SK-N-SH treated with all-trans-retinoic acid at 6 μM for 48 hours (cell line): ENCODE data around the gene CBL.

Experiments
- ATAC-seq: fragments of 200-7000 bp; cut with Tn5 transposase; 3 replicates; pipeline ENCODE4 v1.9.1; 2020; ENCODE audit warnings: mild to moderate bottlenecking, moderate library complexity
- ARNTL ChIP-seq: fragments of 450-650 bp; formaldehyde crosslinking; IDR thresholded peaks from 2 replicates; pipeline ENCODE4 v1.5.0; 2020; ENCODE audit warnings: low read depth, mild to moderate bottlenecking, moderate library complexity, borderline replicate concordance
- BACH2 ChIP-seq: fragments of 250-450 bp; sonication (Bioruptor Pico); IDR thresholded peaks from 2 replicates; pipeline ENCODE4 v1.9.0; 2021; ENCODE audit warnings: mild to moderate bottlenecking, borderline replicate concordance
- CREB5 ChIP-seq: fragments of 250-450 bp; sonication (Bioruptor Pico); IDR thresholded peaks from 2 replicates; pipeline ENCODE4 v1.5.1; 2020; ENCODE audit warnings: low read depth, mild to moderate bottlenecking, moderate library complexity
- CSDC2 ChIP-seq: fragments of 250-450 bp; sonication (Bioruptor Pico); IDR thresholded peaks from 2 replicates; pipeline ENCODE4 v1.5.0; 2020; ENCODE audit warnings: mild to moderate bottlenecking, moderate library complexity
- ESRRG ChIP-seq: fragments of 250-450 bp; sonication (Bioruptor Pico); IDR thresholded peaks from 2 replicates; pipeline ENCODE4 v1.6.1; 2021; ENCODE audit warnings: mild to moderate bottlenecking
- GLIS3 ChIP-seq: fragments of 250-450 bp; sonication (Bioruptor Pico); IDR thresholded peaks from 2 replicates; pipeline ENCODE4 v1.5.0; 2020; ENCODE audit warnings: mild to moderate bottlenecking, moderate library complexity
- ISL1 ChIP-seq: fragments of 250-450 bp; sonication (Bioruptor Pico); IDR thresholded peaks from 2 replicates; pipeline ENCODE4 v2.1.2; 2022; ENCODE audit warnings: mild to moderate bottlenecking, moderate library complexity
- OSR1 ChIP-seq: fragments of 250-450 bp; sonication (Bioruptor Pico); IDR thresholded peaks from 2 replicates; pipeline ENCODE4 v1.8.0; 2022; ENCODE audit warnings: moderate library complexity, mild to moderate bottlenecking, inconsistent platforms
- PATZ1 ChIP-seq: fragments of 250-450 bp; sonication (Bioruptor Pico); IDR thresholded peaks from 2 replicates; pipeline ENCODE4 v1.8.0; 2020; ENCODE audit warnings: mild to moderate bottlenecking, moderate library complexity, borderline replicate concordance
- POU6F1 ChIP-seq: fragments of 250-450 bp; sonication (Bioruptor Pico); IDR thresholded peaks from 2 replicates; pipeline ENCODE4 v1.8.0; 2021; ENCODE audit warnings: low read depth, mild to moderate bottlenecking, moderate library complexity, borderline replicate concordance
- PPARA ChIP-seq: fragments of 250-450 bp; sonication (Bioruptor Pico); IDR thresholded peaks from 2 replicates; pipeline ENCODE4 v1.5.0; 2020; ENCODE audit warnings: mild to moderate bottlenecking, borderline replicate concordance
- RARB ChIP-seq: fragments of 250-450 bp; sonication (Bioruptor Pico); IDR thresholded peaks from 2 replicates; pipeline ENCODE4 v1.8.0; 2021; ENCODE audit warnings: mild to moderate bottlenecking, moderate library complexity
- SNAI2 ChIP-seq: fragments of 250-450 bp; sonication (Bioruptor Pico); IDR thresholded peaks from 2 replicates; pipeline ENCODE4 v1.5.0; 2020; ENCODE audit warnings: mild to moderate bottlenecking, moderate library complexity
- TCF4 ChIP-seq: fragments of 250-450 bp; sonication (Bioruptor Pico); IDR thresholded peaks from 2 replicates; pipeline ENCODE4 v1.8.0; 2021; ENCODE audit warnings: mild to moderate bottlenecking, moderate library complexity, borderline replicate concordance
- TOX ChIP-seq: fragments of 250-450 bp; sonication (Bioruptor Pico); IDR thresholded peaks from 2 replicates; pipeline ENCODE4 v1.8.0; 2021; ENCODE audit warnings: mild to moderate bottlenecking, moderate library complexity, borderline replicate concordance
- ZC3H10 ChIP-seq: fragments of 250-450 bp; sonication (Bioruptor Pico); IDR thresholded peaks from 2 replicates; pipeline ENCODE4 v1.5.1; 2021; ENCODE audit warnings: mild to moderate bottlenecking, moderate library complexity
- ZFP3 ChIP-seq: fragments of 250-450 bp; sonication (Bioruptor Pico); IDR thresholded peaks from 2 replicates; pipeline ENCODE4 v1.5.0; 2020; ENCODE audit warnings: mild to moderate bottlenecking, moderate library complexity
- ZNF565 ChIP-seq: fragments of 450-650 bp; formaldehyde crosslinking; conservative IDR thresholded peaks from 2 replicates; pipeline ENCODE4 v1.5.0; 2020; ENCODE audit warnings: low read depth, mild to moderate bottlenecking, moderate library complexity
- ZNF70 ChIP-seq: fragments of 450-650 bp; formaldehyde crosslinking; IDR thresholded peaks from 2 replicates; pipeline ENCODE4 v1.5.0; 2020; ENCODE audit warnings: mild to moderate bottlenecking, moderate library complexity
- ZNF8 ChIP-seq: fragments of 450-650 bp; formaldehyde crosslinking; IDR thresholded peaks from 2 replicates; pipeline ENCODE4 v1.5.0; 2020; ENCODE audit warnings: mild to moderate bottlenecking, moderate library complexity
- TF ChIP-seq, protein P1 (sequence below): fragments of 250-450 bp; sonication (Bioruptor Pico); IDR thresholded peaks from 2 replicates; pipeline ENCODE4 v1.5.0; 2020; ENCODE audit warnings: mild to moderate bottlenecking, moderate library complexity
- TF ChIP-seq, protein P2 (sequence below): fragments of 250-450 bp; sonication (Bioruptor Pico); IDR thresholded peaks from 2 replicates; pipeline ENCODE4 v1.5.1; 2021; ENCODE audit warnings: mild to moderate bottlenecking, moderate library complexity

CBL gene

GRCh38 chr11:119167933-119168332 lies 38.2 kb upstream of the CBL start:
- no peak for TF ChIP-seq CSDC2
- no peak for TF ChIP-seq ISL1
- no peak for TF ChIP-seq CREB5 (CRISPR knock-in tag)
- no peak for TF ChIP-seq SNAI2
- TF ChIP-seq, all 23 proteins: peak for 0
- ATAC-seq, result no peak

- ATAC-seq, result peak; percentile 93
- TF ChIP-seq ZNF70 (CRISPR knock-in tag), result peak; percentile 55
- no peak for TF ChIP-seq ISL1
- TF ChIP-seq OSR1, result no peak
- no peak for TF ChIP-seq TOX (CRISPR knock-in tag)
- no peak for TF ChIP-seq ZNF8
- TF ChIP-seq BACH2 (CRISPR knock-in tag), result no peak
- TF ChIP-seq POU6F1 (CRISPR knock-in tag), result peak; percentile 81; the same call in 1 of the 2 replicates
- no peak for TF ChIP-seq ARNTL (CRISPR knock-in tag)
- TF ChIP-seq PPARA (CRISPR knock-in tag), result no peak
- TF ChIP-seq SNAI2, result no peak
- TF ChIP-seq, protein P1, sequence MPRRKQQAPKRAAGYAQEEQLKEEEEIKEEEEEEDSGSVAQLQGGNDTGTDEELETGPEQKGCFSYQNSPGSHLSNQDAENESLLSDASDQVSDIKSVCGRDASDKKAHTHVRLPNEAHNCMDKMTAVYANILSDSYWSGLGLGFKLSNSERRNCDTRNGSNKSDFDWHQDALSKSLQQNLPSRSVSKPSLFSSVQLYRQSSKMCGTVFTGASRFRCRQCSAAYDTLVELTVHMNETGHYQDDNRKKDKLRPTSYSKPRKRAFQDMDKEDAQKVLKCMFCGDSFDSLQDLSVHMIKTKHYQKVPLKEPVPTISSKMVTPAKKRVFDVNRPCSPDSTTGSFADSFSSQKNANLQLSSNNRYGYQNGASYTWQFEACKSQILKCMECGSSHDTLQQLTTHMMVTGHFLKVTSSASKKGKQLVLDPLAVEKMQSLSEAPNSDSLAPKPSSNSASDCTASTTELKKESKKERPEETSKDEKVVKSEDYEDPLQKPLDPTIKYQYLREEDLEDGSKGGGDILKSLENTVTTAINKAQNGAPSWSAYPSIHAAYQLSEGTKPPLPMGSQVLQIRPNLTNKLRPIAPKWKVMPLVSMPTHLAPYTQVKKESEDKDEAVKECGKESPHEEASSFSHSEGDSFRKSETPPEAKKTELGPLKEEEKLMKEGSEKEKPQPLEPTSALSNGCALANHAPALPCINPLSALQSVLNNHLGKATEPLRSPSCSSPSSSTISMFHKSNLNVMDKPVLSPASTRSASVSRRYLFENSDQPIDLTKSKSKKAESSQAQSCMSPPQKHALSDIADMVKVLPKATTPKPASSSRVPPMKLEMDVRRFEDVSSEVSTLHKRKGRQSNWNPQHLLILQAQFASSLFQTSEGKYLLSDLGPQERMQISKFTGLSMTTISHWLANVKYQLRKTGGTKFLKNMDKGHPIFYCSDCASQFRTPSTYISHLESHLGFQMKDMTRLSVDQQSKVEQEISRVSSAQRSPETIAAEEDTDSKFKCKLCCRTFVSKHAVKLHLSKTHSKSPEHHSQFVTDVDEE (CRISPR knock-in tag), result no peak
- TF ChIP-seq ZNF565, result no peak
- no peak for TF ChIP-seq ESRRG (CRISPR knock-in tag)
- TF ChIP-seq TCF4 (CRISPR knock-in tag), result 0 out of 2 replicates have a peak, but pooled peaks have one; percentile 11
- no peak for TF ChIP-seq ZC3H10 (CRISPR knock-in tag)
- TF ChIP-seq, protein P2, sequence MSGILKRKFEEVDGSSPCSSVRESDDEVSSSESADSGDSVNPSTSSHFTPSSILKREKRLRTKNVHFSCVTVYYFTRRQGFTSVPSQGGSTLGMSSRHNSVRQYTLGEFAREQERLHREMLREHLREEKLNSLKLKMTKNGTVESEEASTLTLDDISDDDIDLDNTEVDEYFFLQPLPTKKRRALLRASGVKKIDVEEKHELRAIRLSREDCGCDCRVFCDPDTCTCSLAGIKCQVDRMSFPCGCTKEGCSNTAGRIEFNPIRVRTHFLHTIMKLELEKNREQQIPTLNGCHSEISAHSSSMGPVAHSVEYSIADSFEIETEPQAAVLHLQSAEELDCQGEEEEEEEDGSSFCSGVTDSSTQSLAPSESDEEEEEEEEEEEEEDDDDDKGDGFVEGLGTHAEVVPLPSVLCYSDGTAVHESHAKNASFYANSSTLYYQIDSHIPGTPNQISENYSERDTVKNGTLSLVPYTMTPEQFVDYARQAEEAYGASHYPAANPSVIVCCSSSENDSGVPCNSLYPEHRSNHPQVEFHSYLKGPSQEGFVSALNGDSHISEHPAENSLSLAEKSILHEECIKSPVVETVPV (CRISPR knock-in tag), result no peak
- 0 out of 2 replicates have a peak, but pooled peaks have one; percentile 54 for TF ChIP-seq RARB
- no peak; the same call in 1 of the 2 replicates for TF ChIP-seq CREB5 (CRISPR knock-in tag)
- TF ChIP-seq GLIS3, result no peak
- peak; percentile 54; the same call in 1 of the 2 replicates for TF ChIP-seq PATZ1 (CRISPR knock-in tag)
- no peak for TF ChIP-seq ZFP3 (CRISPR knock-in tag)
Observed at GRCh38 chr11:119168471-119169281, 37.5 kb upstream of the CBL start, which contains the start of gene NLRX1. Gene NLRX1, plus strand, starts transcription at chr11:119168725. Its CDS starts 2,679 bp downstream, at chr11:119171404.
